Large intestine (tissue), 3 donors: ENCODE results near the gene GNAI1. TPM values are rescaled to one million over a fixed set of nuclear protein-coding genes. Genes with fewer than 3 reads are reported as not detected.
A peak's percentile ranks its signal among the peaks of the same experiment; 100 is the strongest.

ENCODE experiments used
- DNase-seq, 2 donors: peaks; one replicate each; pipeline versions ENCODE4 v3.0.0 to v3.0.0-alpha.2; 2013
- H3K27ac ChIP-seq: one replicate; pipeline ENCODE4 v1.5.1; 2013; ENCODE audit warnings: low read length
- H3K27me3 ChIP-seq: 2 replicates; pipeline ENCODE4 v1.6.1; 2013; ENCODE audit warnings: low read length; ENCODE audit not compliant: control insufficient read depth, insufficient read depth
- H3K36me3 ChIP-seq: 2 replicates; pipeline ENCODE4 v1.6.1; 2013; ENCODE audit warnings: low read length; ENCODE audit not compliant: control insufficient read depth, insufficient read depth
- H3K4me1 ChIP-seq: one replicate; pipeline ENCODE4 v1.6.1; 2013; ENCODE audit warnings: low read length; ENCODE audit not compliant: control insufficient read depth, insufficient read depth
- H3K4me3 ChIP-seq: one replicate; pipeline ENCODE4 v1.5.1; 2013; ENCODE audit warnings: low read length
- H3K9me3 ChIP-seq: one replicate; pipeline ENCODE4 v1.6.1; 2013; ENCODE audit warnings: mild to moderate bottlenecking, low read depth, low read length, moderate library complexity; ENCODE audit not compliant: control insufficient read depth
- WGBS: methylation state at CpG from one replicate; pipeline ENCODE4 v1.1.5; 2013; ENCODE audit warnings: low lambda C conversion rate; ENCODE audit not compliant: insufficient coverage; 5-methylcytosine and 5-hydroxymethylcytosine counted together
- polyA plus RNA-seq: library from polyadenylated mRNA; unstranded; fragments of 120-200 nt; gene quantifications from one replicate; pipeline ENCODE4 v1.2.1, GENCODE V29; 2013

GNAI1 gene
- polyA plus RNA-seq, 1 donor: 25.4 TPM

DNA sequence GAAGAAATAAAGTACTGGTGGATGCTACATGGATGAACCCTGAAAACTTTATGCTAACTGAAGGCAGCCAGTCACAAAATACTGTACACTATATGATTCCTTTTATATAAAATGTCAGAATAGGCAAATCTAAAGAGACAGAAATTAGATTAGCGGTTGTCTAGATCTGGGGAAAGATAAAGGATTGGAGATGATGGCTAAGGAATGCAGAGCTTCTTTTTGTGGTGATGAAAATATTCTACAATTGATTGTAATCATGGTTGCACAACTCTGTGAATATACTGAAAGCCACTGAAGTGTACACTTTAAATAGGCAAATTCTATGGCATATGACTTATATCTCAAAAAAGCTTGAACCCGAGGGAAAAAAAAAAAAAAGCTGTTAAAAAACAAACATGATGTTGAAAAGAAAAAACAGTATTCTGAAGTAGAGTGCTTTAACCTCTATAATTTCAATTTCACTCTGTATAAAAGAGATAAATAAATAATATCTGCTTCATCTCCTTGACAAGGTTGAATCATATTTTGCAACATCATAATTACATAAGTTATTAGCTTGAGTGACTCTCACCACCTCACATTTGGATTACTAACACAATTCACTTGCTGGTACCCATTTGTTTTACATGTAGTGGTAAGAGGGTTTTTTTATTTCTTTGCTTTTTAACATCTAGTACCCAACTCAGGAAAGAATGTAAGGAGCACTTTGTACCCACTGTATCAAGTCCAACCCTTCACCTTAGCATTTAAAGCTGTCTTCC lies 2.8 kb upstream of the GNAI1 start:
- 90% methylated on average over 1 of the region's 2 CpGs for WGBS
- Histone ChIP-seq H3K27ac (no peak overlapping the region), H3K4me3 (no peak overlapping the region), H3K4me1 (peaks cover 2% of the 10 kb centered on the region), H3K27me3 (no peaks in the 10 kb centered on the region), H3K36me3 (no peaks in the 10 kb centered on the region), H3K9me3 (no peaks in the 10 kb centered on the region)
- no peak for DNase-seq

DNA sequence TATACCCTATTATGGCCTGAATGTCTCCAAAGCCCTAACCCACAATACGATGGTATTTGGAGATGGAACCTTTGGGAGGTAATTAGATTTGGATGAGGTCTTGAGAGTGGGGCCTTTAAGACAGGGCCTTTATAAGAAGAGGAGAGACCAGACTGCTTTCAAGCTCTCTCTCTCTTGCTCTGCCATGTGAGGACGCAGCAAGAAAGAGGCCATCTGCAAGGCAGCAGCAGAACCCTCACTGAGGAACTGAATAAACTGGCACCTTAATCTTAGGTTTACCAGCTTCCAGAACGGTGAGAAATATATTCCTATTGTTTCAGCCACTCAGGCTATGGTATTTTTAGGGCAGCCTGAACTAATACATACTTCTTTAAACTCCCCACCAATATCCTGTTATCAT lies 2.0 kb upstream of the GNAI1 start:
- Histone ChIP-seq H3K27ac (no peak overlapping the region), H3K4me1 (peaks cover 3% of the 10 kb centered on the region), H3K27me3 (no peaks in the 10 kb centered on the region), H3K4me3 (no peak overlapping the region), H3K9me3 (no peaks in the 10 kb centered on the region), H3K36me3 (no peaks in the 10 kb centered on the region)
- 43% methylated on average over 1 of the region's 3 CpGs for WGBS
- DNase-seq: no peak

DNA sequence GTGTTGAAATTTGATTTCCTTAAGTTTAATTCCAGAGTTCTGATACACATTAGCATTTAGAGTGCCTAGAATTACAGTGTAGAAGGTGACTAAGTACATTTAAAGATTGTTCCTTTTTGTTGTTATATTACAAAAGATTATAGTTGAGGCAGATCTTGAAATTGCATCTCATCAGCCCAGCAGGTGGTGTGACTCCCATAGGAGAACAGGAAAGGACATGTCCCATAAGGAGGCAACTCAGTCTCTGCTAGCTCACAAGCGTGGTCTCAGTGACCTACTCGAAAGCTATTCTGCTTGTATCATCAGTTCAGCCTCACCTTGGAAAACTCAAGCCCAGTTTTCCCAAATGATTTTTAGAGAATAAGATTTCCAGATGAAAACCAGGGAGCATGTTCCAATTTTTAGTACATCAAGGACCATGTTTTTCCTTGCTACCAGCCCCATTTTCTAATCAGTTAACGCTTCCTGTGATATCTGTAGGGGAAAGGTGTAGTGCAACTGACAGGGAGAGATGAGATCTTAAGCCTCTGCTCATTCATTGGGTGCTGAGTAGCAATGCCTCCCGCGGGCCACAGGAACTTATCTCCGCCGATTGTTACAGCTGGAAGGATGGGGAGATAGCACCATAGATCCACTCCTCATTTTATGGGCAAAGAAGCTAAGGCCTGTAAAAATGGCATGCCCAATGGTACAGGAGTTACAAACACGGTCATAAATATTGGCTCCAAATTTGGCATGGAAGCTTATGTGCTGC lies 1.1 kb upstream of the GNAI1 start:
- no CpG with 5 or more reads among the region's 8 CpGs for WGBS
- H3K4me3 ChIP-seq: no peak overlapping the region
- peak in 1 of 2 donors; percentile 23 for DNase-seq

DNA sequence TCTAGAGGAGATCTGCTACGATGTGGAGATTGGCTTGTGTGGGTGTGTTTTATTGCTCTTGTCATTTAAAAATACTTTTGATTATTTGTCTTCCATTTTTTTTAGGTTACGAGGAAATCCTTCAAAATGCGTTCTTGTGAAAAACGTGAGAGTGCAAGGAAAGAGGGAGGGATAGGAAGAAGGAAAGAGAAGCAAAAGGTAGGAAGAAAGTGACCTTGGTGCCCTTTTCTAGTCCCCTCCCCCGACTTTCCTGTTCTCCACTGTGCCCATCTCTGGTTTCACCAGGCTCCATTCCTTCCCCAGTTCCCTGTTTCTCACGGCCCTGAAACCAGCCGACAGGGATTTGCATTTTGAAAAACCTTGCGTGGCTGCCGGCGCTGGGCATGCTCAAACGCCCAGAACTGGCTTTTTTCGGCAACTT lies 506 bp upstream of the GNAI1 start:
- H3K27ac ChIP-seq: peak overlapping the region; percentile 64
- no peaks in the 10 kb centered on the region for H3K36me3 ChIP-seq
- 24% methylated on average over 4 of the region's 12 CpGs for WGBS
- no peaks in the 10 kb centered on the region for H3K27me3 ChIP-seq
- H3K9me3 ChIP-seq: no peaks in the 10 kb centered on the region
- DNase-seq: no peak
- H3K4me3 ChIP-seq: peak overlapping the region; percentile 68
- H3K4me1 ChIP-seq: peaks cover 3% of the 10 kb centered on the region

More for the DNA sequence above, 1.1 kb upstream of the GNAI1 start:
- peaks cover 3% of the 10 kb centered on the region for H3K4me1 ChIP-seq
- H3K27ac ChIP-seq: no peak overlapping the region
- no peaks in the 10 kb centered on the region for H3K27me3 ChIP-seq
- H3K36me3 ChIP-seq: no peaks in the 10 kb centered on the region
- no peaks in the 10 kb centered on the region for H3K9me3 ChIP-seq

DNA sequence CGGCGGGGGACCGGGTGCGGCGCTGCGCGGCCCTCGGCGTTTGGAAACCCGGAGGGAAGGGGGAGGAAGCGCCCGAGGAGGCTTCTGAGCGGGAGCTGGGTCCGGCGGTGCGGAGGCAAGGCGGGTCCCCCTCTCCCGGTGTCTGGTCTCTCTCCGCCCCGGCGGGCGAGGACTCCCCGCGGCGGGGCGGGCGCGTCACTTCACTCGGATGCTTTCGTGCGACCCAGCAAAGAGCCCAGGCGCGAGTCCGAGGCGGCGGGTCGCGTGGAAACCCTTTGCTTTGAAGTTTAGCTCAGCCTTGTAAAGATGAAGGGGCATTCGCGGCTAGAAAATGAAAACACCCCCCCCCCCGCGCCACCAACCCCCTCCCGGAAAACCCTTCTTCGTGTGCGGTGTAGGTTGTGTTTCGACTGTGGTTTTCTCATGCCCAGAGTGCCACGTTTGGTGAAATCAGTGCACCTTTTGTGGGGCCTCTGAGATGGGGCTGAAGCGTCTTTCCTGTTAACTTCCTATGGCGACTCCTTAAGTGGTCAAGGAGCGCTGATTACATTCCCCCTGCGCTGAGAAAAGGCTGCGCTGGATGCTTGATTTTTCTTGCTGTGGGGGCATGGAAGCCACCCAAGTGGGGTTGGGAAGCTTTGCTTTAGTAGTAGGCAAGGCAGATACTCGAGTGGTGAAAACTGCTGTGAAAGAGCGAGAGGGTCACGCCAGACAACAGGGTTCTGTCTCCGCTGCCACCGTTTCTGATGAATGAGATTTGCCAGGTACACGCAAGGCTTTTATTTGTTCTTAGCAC lies 876 bp downstream of the GNAI1 start:
- H3K4me1 ChIP-seq: peaks cover 3% of the 10 kb centered on the region
- H3K9me3 ChIP-seq: no peaks in the 10 kb centered on the region
- DNase-seq: peak in 1 of 2 donors; percentile 63
- no peaks in the 10 kb centered on the region for H3K27me3 ChIP-seq
- no CpG with 5 or more reads among the region's 58 CpGs for WGBS
- peak overlapping the region; percentile 96 for H3K4me3 ChIP-seq
- peak overlapping the region; percentile 41 for H3K27ac ChIP-seq
- H3K36me3 ChIP-seq: no peaks in the 10 kb centered on the region

DNA sequence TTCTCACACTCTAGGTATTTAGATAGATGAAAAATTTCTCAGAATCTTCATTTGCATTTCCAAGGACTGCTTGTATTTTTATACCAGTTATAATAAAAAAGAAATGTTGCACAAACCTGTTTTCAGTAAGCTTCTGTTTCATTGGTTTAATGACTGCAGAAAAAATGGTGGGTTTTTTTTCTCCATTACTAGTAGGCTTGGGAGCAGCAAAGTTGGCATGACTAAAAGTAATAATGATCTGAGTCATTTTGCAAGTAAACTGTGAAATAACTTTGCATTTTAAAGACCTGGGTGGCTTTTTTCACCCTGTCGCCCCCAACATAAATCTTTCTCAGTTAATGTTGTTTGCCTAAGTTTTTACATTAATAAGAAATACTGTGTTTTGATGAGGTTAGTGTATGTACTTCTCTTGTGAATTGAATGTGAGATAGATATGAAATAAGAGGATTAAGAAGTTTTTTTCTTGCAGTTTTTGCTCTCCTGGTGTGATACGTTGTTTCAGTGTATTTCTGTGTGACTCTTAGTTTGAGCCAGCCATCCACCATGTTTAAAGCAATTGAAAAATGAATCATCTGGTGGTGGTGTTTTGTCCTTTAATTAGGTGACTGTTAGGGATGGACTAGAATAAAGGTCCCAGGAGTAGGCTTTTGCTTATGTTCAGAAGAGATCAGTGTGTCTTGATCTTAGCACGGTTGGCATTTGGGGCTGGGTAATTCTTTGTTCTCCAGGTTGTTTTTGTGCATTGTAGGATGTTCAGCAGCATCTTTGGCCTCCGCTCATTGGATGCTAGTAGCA lies 1.8 kb downstream of the GNAI1 start:
- H3K36me3 ChIP-seq: no peaks in the 10 kb centered on the region
- H3K27me3 ChIP-seq: no peaks in the 10 kb centered on the region
- WGBS: 43% methylated on average over 1 of the region's 4 CpGs
- H3K9me3 ChIP-seq: no peaks in the 10 kb centered on the region
- peaks cover 3% of the 10 kb centered on the region for H3K4me1 ChIP-seq
- peak in 1 of 2 donors; percentile 13 for DNase-seq
- peak overlapping the region; percentile 96 for H3K4me3 ChIP-seq
- no peak overlapping the region for H3K27ac ChIP-seq

DNA sequence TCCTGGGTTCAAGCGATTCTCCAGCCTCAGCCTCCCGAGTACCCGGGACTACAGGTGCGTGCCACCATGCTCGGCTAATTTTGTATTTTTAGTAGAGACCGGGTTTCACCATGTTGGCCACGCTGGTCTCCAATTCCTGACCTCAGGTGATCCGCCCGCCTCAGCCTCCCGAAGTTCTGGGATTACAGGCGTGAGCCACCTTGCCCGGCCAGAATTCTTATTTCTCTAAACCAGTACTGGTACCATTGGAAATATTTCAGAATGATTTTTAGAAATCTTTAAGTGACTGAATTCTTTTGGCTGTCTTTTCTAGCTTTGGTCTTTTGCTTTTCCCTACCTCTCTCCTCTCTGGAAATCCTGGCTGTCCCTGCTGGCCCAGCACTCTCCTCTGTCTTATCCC lies 2.8 kb downstream of the GNAI1 start:
- DNase-seq: no peak
- Histone ChIP-seq H3K4me1 (peaks cover 3% of the 10 kb centered on the region), H3K27ac (no peak overlapping the region), H3K36me3 (no peaks in the 10 kb centered on the region), H3K9me3 (no peaks in the 10 kb centered on the region), H3K27me3 (no peaks in the 10 kb centered on the region), H3K4me3 (no peak overlapping the region)
- 100% methylated on average over 1 of the region's 12 CpGs for WGBS

DNA sequence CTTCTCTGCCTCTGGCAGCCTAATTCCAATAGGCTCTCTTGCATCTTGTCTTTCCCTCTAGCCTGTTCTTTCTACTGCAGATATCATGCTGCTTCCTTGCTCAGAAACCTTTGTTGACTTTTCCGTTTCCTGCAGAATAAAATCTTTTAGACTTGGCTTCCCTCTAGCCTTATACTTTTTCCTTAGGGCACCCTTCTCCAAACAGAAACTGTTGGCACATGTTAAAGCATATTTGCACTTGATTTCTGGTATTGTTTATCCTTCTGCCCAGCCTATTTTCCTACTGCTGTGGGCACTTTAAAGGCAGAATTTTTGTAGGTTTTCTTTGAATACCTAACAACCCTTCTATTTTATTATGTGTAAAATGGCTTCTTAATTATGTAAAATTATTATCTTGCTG lies 4.6 kb downstream of the GNAI1 start:
- H3K36me3 ChIP-seq: no peaks in the 10 kb centered on the region
- H3K27ac ChIP-seq: no peak overlapping the region
- H3K9me3 ChIP-seq: no peaks in the 10 kb centered on the region
- peaks cover 3% of the 10 kb centered on the region for H3K4me1 ChIP-seq
- no peak overlapping the region for H3K4me3 ChIP-seq
- no peaks in the 10 kb centered on the region for H3K27me3 ChIP-seq
- WGBS: 100% methylated on average over 1 of the region's 1 CpG
- DNase-seq: no peak

DNA sequence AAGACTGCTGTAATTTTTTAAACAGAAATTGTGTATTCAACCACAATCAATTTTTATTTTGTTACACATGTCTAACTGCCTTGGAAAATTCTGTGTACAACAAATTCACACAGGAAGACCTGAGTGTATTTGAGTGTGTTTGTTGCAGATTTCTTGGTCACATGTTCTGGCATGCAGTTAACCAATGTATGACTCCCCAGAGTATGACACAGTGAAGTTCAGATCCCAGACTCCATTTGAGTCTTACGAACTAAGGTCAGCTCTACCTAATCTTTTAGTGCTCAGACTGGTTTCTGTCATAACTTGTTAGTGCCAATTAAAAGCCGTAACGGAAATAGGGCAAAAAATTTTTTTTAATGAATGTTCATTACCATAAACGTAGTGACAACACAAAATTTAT lies 5.8 kb downstream of the GNAI1 start:
- Histone ChIP-seq H3K9me3 (no peaks in the 10 kb centered on the region), H3K36me3 (no peaks in the 10 kb centered on the region), H3K4me3 (no peak overlapping the region), H3K4me1 (peaks cover 3% of the 10 kb centered on the region), H3K27ac (no peak overlapping the region), H3K27me3 (no peaks in the 10 kb centered on the region)
- DNase-seq: no peak
- 95% methylated on average over 4 of the region's 4 CpGs for WGBS

DNA sequence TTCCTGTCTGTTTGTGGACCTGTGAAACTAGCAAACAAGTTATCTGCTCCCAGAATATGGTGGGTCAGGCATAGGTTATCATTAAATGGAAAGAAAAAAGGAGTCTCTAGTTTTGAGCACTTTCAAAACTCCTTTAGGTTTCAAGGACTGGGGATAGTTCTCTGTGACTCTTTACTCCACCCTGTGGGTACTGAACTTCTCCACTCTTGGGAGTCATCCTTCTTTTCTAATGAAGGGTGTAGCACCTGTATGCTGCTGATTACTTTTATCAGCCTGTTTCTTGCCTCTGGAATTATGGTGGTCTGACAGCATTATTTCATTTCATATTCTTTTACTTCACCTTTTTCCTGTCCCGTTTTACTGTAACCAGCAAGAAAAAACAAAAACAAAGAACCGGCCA lies 6.7 kb downstream of the GNAI1 start:
- DNase-seq: no peak
- Histone ChIP-seq H3K27me3 (no peaks in the 10 kb centered on the region), H3K4me1 (peaks cover 3% of the 10 kb centered on the region), H3K4me3 (no peak overlapping the region), H3K27ac (no peak overlapping the region), H3K9me3 (no peaks in the 10 kb centered on the region), H3K36me3 (no peaks in the 10 kb centered on the region)
- WGBS: 100% methylated on average over 1 of the region's 2 CpGs
